ENCODE measurements around the gene TLR5. TPM values are rescaled to one million over a fixed set of nuclear protein-coding genes. Genes with fewer than 3 reads are reported as not detected.

TLR5 gene
- total RNA-seq, 6 experiments from 2014 or later, result 0.84 to 3.3 (median 2.5) TPM

GRCh38 chr1:223075834-223076233 lies 67.2 kb downstream of the TLR5 start:
- Histone ChIP-seq H3K4me1 (peaks cover 0 to 11% (median 5%) of the 10 kb centered on the region in 4 donors), H3K27me3 (no peaks in the 10 kb centered on the region), H3K9me3 (no peaks in the 10 kb centered on the region), H3K36me3 (no peaks in the 10 kb centered on the region), H3K27ac (no peak overlapping the region), H3K4me3 (no peak overlapping the region)
- WGBS (ENCODE audit: insufficient coverage, low coverage, low lambda C conversion rate, missing lambda C conversion rate), result 76% methylated on average over 3 of the region's 3 CpGs
- intact Hi-C loops (cut with DNase I), result no loop called here
- DNase-seq (no peak), ATAC-seq (no peak)
- no peak for TF ChIP-seq POLR2A (IDR thresholded peaks at IDR 0.05)
- TF ChIP-seq, protein P1, sequence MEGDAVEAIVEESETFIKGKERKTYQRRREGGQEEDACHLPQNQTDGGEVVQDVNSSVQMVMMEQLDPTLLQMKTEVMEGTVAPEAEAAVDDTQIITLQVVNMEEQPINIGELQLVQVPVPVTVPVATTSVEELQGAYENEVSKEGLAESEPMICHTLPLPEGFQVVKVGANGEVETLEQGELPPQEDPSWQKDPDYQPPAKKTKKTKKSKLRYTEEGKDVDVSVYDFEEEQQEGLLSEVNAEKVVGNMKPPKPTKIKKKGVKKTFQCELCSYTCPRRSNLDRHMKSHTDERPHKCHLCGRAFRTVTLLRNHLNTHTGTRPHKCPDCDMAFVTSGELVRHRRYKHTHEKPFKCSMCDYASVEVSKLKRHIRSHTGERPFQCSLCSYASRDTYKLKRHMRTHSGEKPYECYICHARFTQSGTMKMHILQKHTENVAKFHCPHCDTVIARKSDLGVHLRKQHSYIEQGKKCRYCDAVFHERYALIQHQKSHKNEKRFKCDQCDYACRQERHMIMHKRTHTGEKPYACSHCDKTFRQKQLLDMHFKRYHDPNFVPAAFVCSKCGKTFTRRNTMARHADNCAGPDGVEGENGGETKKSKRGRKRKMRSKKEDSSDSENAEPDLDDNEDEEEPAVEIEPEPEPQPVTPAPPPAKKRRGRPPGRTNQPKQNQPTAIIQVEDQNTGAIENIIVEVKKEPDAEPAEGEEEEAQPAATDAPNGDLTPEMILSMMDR (IDR thresholded peaks at IDR 0.05), result no peak

- ATAC-seq (peak in 3 of 4 donors; percentile 42 to 80 (median 75)), DNase-seq (peak in 1 of 3 donors; percentile 57)
- Histone ChIP-seq H3K27ac (peak overlapping the region in 1 of 3 donors; percentile 7), H3K9me3 (no peaks in the 10 kb centered on the region), H3K4me1 (peaks cover 0 to 10% (median 5%) of the 10 kb centered on the region in 4 donors), H3K36me3 (no peaks in the 10 kb centered on the region), H3K27me3 (no peaks in the 10 kb centered on the region), H3K4me3 (no peak overlapping the region)
- TF ChIP-seq POLR2A (IDR thresholded peaks at IDR 0.05), result no peak
- TF ChIP-seq, protein P1 (IDR thresholded peaks at IDR 0.05), result no peak
- intact Hi-C loops (cut with DNase I), result no loop called here
- WGBS (ENCODE audit: insufficient coverage, low coverage, low lambda C conversion rate, missing lambda C conversion rate), result 37% methylated on average over 8 of the region's 10 CpGs
Measured at GRCh38 chr1:223074445-223075300, 68.4 kb downstream of the TLR5 start.

GRCh38 chr1:223068900-223069665 lies 74.0 kb downstream of the TLR5 start:
- Histone ChIP-seq H3K27ac (no peak overlapping the region), H3K27me3 (no peaks in the 10 kb centered on the region), H3K4me3 (no peak overlapping the region), H3K9me3 (no peaks in the 10 kb centered on the region), H3K4me1 (no peaks in the 10 kb centered on the region), H3K36me3 (no peaks in the 10 kb centered on the region)
- TF ChIP-seq, protein P1 (IDR thresholded peaks at IDR 0.05), result no peak
- no peak for TF ChIP-seq POLR2A (IDR thresholded peaks at IDR 0.05)
- WGBS (ENCODE audit: insufficient coverage, low coverage, low lambda C conversion rate, missing lambda C conversion rate), result 79% methylated on average over 4 of the region's 4 CpGs
- intact Hi-C loops (cut with DNase I), result no loop called here
- ATAC-seq (no peak), DNase-seq (no peak)

- Histone ChIP-seq H3K9me3 (no peaks in the 10 kb centered on the region), H3K4me3 (no peak overlapping the region), H3K27me3 (no peaks in the 10 kb centered on the region), H3K27ac (no peak overlapping the region), H3K36me3 (no peaks in the 10 kb centered on the region), H3K4me1 (no peaks in the 10 kb centered on the region)
- no peak for DNase-seq
- 80% methylated on average over 1 of the region's 6 CpGs for WGBS (ENCODE audit: insufficient coverage, low coverage, low lambda C conversion rate, missing lambda C conversion rate)
- ATAC-seq, result no peak
- intact Hi-C loops (cut with DNase I), result no loop called here
- TF ChIP-seq, protein P1 (IDR thresholded peaks at IDR 0.05), result no peak
- TF ChIP-seq POLR2A (IDR thresholded peaks at IDR 0.05), result no peak
Measured at GRCh38 chr1:223067914-223068313, 75.1 kb downstream of the TLR5 start.
